Spleen (tissue), 11 donors: ENCODE data around the gene TTC19. TPM values are rescaled to one million over a fixed set of nuclear protein-coding genes. Genes with fewer than 3 reads are reported as not detected.

ENCODE experiments used
- DNase-seq: peaks from one replicate; pipeline ENCODE4 v3.0.0-alpha.2; 2020
- H3K27ac ChIP-seq, 8 donors: fragments of 200-600 bp; sonication (generic) in 7 of 8; 1 replicate in 4 of 8; 2 replicates in 4 of 8; pipeline versions ENCODE4 v1.5.0 to v1.8.0; 2016 to 2021; ENCODE audit warnings: inconsistent platforms in 4 of 8, mild to moderate bottlenecking in 4 of 8, moderate library complexity in 1 of 8
- H3K27me3 ChIP-seq, 7 donors: fragments of 200-600 bp; sonication (generic) in 6 of 7; replicated peaks in 1 of 7; 1 replicate in 4 of 7; 2 replicates in 3 of 7; pipeline versions ENCODE4 v1.5.0 to v1.8.0; 2016 to 2021; ENCODE audit warnings: inconsistent platforms in 3 of 7, mild to moderate bottlenecking in 1 of 7
- H3K36me3 ChIP-seq, 6 donors: fragments of 200-600 bp; sonication (generic) in 5 of 6; 1 replicate in 4 of 6; 2 replicates in 2 of 6; pipeline versions ENCODE4 v1.5.0 to v1.8.0; 2016 to 2021; ENCODE audit warnings: inconsistent platforms in 2 of 6
- H3K4me1 ChIP-seq, 6 donors: fragments of 200-600 bp; sonication (generic) in 5 of 6; 1 replicate in 3 of 6; 2 replicates in 3 of 6; pipeline versions ENCODE4 v1.5.0 to v1.8.0; 2016 to 2021; ENCODE audit warnings: inconsistent platforms in 3 of 6
- H3K4me3 ChIP-seq, 8 donors: fragments of 200-600 bp; sonication (generic) in 7 of 8; 1 replicate in 4 of 8; 2 replicates in 4 of 8; pipeline versions ENCODE4 v1.5.0 to v1.8.0; 2016 to 2021; ENCODE audit warnings: inconsistent platforms in 4 of 8, mild to moderate bottlenecking in 4 of 8, moderate library complexity in 2 of 8
- H3K9me3 ChIP-seq, 8 donors: fragments of 200-600 bp; sonication (generic) in 7 of 8; 1 replicate in 4 of 8; 2 replicates in 4 of 8; pipeline versions ENCODE4 v1.5.0 to v1.8.0; 2016 to 2021; ENCODE audit warnings: inconsistent platforms in 4 of 8
- POLR2A ChIP-seq, 3 donors: fragments of 450-650 bp; IDR thresholded peaks; one replicate each; pipeline ENCODE4 v1.5.1; 2017; ENCODE audit warnings: antibody characterized with exemption in 3 of 3, mild to moderate bottlenecking in 1 of 3
- POLR2AphosphoS5 ChIP-seq, 3 donors: sonication (generic); formaldehyde crosslinking; IDR thresholded peaks; one replicate each; pipeline ENCODE4 v1.5.1; 2017; ENCODE audit warnings: antibody characterized with exemption in 3 of 3
- WGBS, 5 donors: extraction: QIAGEN DNeasy Blood & Tissue Kit in 3 of 5; methylation state at CpG; one replicate each; pipeline versions ENCODE4 v1.1.5 to v1.1.7; 2013 to 2018; 5-methylcytosine and 5-hydroxymethylcytosine counted together
- intact Hi-C: fragments of 100-400 bp; cut with DNase I; formaldehyde crosslinking; loops from one replicate; pipeline ENCODE4 v1.15.0; 2023; ENCODE audit warnings: low total_unique reads
- polyA plus RNA-seq, 3 donors: library from polyadenylated mRNA; stranded (reverse); fragments of 200-250 nt; gene quantifications; one replicate each; pipeline ENCODE4 v1.2.1, GENCODE V29; 2013
- total RNA-seq, 7 donors: library from RNA; depleted of rRNA in 3 of 7; stranded (reverse); fragments of >200 nt in 3 of 7; fragmentation: NEBNext Ultra II Directional in 4 of 7; extraction: Animal tissue kit (Norgen Biotek cat#: 25700) in 4 of 7; gene quantifications; one replicate each; pipeline versions ENCODE4 v1.1.0 to v1.2.1, GENCODE V29; 2016 to 2021
- TF ChIP-seq, protein P1 (sequence below), 11 experiments: fragments of 200-600 bp in 7 of 11; fragments of 450-650 bp in 4 of 11; sonication (generic) in 4 of 11; IDR thresholded peaks in 8 of 11; conservative IDR thresholded peaks in 3 of 11; 1 replicate in 7 of 11; 2 replicates in 4 of 11; pipeline versions ENCODE4 v1.4.0 to v1.8.0; 2016 to 2021; ENCODE audit warnings: antibody characterized with exemption in 11 of 11, inconsistent platforms in 4 of 11, mild to moderate bottlenecking in 1 of 11
- donor health status: healthy with polysubstance abuse.
- donor health status: DM: no; HTN: no; CAD: no; lungs with moderate emphysema.
- donor health status: DM: no; HTN: no; CAD: no.
- donor health status: Bipolar disorder and iron deficiency.
- donor health status: healthy.
- donor health status: DM: no; HTN: no; CAD: no.
- donor health status: DM: yes; HTN: yes; CAD: no.

TTC19 gene
- total and polyA plus RNA-seq, 10 donors: 14.6 to 59.9 (median 34.4) TPM

DNA sequence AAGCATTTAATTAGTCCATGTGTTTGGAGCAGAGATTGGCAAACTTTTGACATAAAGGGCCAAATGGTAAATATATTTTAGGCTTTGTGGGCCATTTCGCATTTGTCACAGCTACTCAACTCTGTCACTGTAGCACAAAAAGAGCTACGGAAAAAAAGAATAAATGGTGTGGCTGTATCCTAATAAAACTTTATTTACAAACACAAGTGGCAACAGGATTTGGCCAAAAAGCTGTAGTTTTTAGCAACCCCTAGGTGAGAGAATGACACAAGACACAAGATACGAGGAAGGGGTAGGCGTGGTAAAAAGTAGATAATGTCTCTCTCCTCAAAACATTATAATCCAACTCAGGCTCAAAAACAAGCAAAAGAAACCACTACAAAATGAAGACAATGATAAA lies 66.5 kb downstream of the TTC19 start:
- Histone ChIP-seq H3K4me3 (no peak overlapping the region), H3K27me3 (no peaks in the 10 kb centered on the region), H3K9me3 (no peaks in the 10 kb centered on the region), H3K36me3 (peaks cover 14 to 100% (median 93%) of the 10 kb centered on the region in 6 donors), H3K27ac (no peak overlapping the region), H3K4me1 (no peaks in the 10 kb centered on the region)
- WGBS, 5 donors: 94 to 98% (median 95%) methylated on average over 4 of the region's 4 CpGs
- TF ChIP-seq POLR2A (IDR thresholded peaks at IDR 0.05) (no peak), POLR2AphosphoS5 (IDR thresholded peaks at IDR 0.05) (no peak)
- TF ChIP-seq, protein P1, sequence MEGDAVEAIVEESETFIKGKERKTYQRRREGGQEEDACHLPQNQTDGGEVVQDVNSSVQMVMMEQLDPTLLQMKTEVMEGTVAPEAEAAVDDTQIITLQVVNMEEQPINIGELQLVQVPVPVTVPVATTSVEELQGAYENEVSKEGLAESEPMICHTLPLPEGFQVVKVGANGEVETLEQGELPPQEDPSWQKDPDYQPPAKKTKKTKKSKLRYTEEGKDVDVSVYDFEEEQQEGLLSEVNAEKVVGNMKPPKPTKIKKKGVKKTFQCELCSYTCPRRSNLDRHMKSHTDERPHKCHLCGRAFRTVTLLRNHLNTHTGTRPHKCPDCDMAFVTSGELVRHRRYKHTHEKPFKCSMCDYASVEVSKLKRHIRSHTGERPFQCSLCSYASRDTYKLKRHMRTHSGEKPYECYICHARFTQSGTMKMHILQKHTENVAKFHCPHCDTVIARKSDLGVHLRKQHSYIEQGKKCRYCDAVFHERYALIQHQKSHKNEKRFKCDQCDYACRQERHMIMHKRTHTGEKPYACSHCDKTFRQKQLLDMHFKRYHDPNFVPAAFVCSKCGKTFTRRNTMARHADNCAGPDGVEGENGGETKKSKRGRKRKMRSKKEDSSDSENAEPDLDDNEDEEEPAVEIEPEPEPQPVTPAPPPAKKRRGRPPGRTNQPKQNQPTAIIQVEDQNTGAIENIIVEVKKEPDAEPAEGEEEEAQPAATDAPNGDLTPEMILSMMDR (IDR thresholded peaks at IDR 0.05 in 8 of 11, conservative IDR thresholded peaks at IDR 0.05 in 3 of 11): no peak
- DNase-seq: no peak
- intact Hi-C loops: no loop called here

DNA sequence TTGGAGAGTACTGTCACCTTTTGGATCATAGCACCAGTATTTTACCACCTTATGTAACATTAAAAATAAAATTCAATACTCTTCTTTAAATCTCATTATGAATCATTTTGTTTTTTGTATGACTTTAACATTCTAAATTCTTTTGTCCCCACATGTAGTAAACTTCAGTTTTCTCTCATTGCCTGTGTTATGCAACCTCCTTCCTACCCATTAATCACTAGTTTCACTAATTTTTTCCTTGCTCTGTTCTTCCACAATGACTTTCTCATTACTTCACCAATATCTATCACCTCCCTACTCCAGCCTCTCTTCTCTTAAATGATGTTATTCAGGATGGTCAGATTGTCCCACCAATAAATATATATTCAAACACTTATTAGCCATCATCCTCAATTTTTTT lies 68.7 kb downstream of the TTC19 start:
- H3K36me3 ChIP-seq: peaks cover 15 to 100% (median 89%) of the 10 kb centered on the region in 6 donors
- no peaks in the 10 kb centered on the region for H3K9me3 ChIP-seq
- no peak overlapping the region for H3K27ac ChIP-seq
- TF ChIP-seq POLR2AphosphoS5 (IDR thresholded peaks at IDR 0.05) (no peak), POLR2A (IDR thresholded peaks at IDR 0.05) (no peak)
- TF ChIP-seq, protein P1 (IDR thresholded peaks at IDR 0.05 in 8 of 11, conservative IDR thresholded peaks at IDR 0.05 in 3 of 11): no peak
- no peak for DNase-seq
- no peaks in the 10 kb centered on the region for H3K4me1 ChIP-seq
- intact Hi-C loops: no loop called here
- H3K4me3 ChIP-seq: no peak overlapping the region
- no peaks in the 10 kb centered on the region for H3K27me3 ChIP-seq

DNA sequence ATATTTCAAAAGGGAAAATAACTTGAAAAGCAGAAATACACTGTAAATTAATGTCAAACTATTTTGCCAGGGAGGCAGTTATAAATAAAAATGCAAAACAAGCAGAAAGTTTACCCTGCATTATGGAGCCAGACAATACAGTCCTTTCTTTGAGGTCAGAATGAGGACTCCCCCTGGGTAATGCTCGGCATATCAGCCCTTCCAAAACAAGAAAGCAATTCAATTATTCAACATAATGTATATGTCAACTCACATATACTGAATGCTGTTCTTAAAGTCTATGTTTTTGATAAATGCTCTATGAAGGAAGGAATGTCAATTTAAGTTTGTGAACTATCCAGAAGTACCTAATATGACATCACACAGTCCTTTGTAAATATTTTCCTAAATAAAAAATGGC lies 72.4 kb downstream of the TTC19 start:
- DNase-seq: no peak
- 79 to 100% (median 97%) methylated on average over 1 of the region's 1 CpG for WGBS, 5 donors
- H3K36me3 ChIP-seq: peaks cover 7 to 100% (median 90%) of the 10 kb centered on the region in 6 donors

DNA sequence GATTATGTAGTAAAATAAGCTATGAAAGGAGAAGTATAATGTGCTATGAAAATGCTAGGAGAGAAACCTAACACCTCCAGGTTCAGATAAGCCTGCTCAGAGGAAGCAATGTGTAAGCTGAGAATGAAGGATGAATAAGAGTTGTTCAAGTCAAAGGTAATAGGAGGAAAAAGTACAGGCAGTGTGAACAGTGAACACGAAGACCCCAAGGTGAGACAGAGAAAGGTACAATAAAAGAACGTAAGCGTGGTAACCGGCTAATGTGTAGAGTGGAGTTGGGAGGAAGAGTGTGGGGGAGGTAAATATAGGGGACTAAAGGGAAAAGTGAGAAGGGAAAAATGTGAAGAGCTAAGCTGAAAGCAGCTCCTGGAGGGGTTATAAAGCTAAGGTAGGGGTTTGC lies 74.2 kb downstream of the TTC19 start:
- Histone ChIP-seq H3K27ac (no peak overlapping the region), H3K4me1 (no peaks in the 10 kb centered on the region), H3K36me3 (peaks cover 10 to 98% (median 91%) of the 10 kb centered on the region in 6 donors), H3K9me3 (no peaks in the 10 kb centered on the region), H3K27me3 (no peaks in the 10 kb centered on the region), H3K4me3 (no peak overlapping the region)
- 95 to 98% (median 95%) methylated on average over 4 of the region's 4 CpGs for WGBS, 5 donors
- intact Hi-C loops: no loop called here
- no peak for DNase-seq
- TF ChIP-seq POLR2AphosphoS5 (IDR thresholded peaks at IDR 0.05): no peak
- no peak for TF ChIP-seq POLR2A (IDR thresholded peaks at IDR 0.05)
- TF ChIP-seq, protein P1 (IDR thresholded peaks at IDR 0.05 in 8 of 11, conservative IDR thresholded peaks at IDR 0.05 in 3 of 11): no peak

More for the DNA sequence above, 72.4 kb downstream of the TTC19 start:
- TF ChIP-seq POLR2AphosphoS5 (IDR thresholded peaks at IDR 0.05) (no peak), POLR2A (IDR thresholded peaks at IDR 0.05) (no peak)
- TF ChIP-seq, protein P1 (IDR thresholded peaks at IDR 0.05 in 8 of 11, conservative IDR thresholded peaks at IDR 0.05 in 3 of 11): no peak
- H3K27me3 ChIP-seq: no peaks in the 10 kb centered on the region
- intact Hi-C loops: no loop called here
- H3K4me1 ChIP-seq: no peaks in the 10 kb centered on the region
- H3K9me3 ChIP-seq: no peaks in the 10 kb centered on the region
- H3K27ac ChIP-seq: no peak overlapping the region
- H3K4me3 ChIP-seq: no peak overlapping the region
